OCI-LY1 (cell line): Measurements from ENCODE around the gene TAF4.

Experiments
- H2AFZ ChIP-seq: fragments of 200-600 bp; sonication (generic), shearing (Covaris generic); 2 replicates; pipeline ENCODE4 v1.6.0; 2014; ENCODE audit warnings: antibody characterized with exemption, mild to moderate bottlenecking, low read length
- H3F3A ChIP-seq: fragments of 200-600 bp; sonication (generic), shearing (Covaris generic); 2 replicates; pipeline ENCODE4 v1.6.0; 2014; ENCODE audit warnings: mild to moderate bottlenecking, antibody characterized with exemption, low read length, moderate library complexity; ENCODE audit not compliant: insufficient read depth
- H3K27ac ChIP-seq: fragments of 200-600 bp; sonication (generic); 2 replicates; pipeline ENCODE4 v1.5.1; 2014; ENCODE audit warnings: low read length, mixed run types, mild to moderate bottlenecking, low read depth; ENCODE audit not compliant: poor library complexity, severe bottlenecking
- H3K27me3 ChIP-seq: fragments of 200-600 bp; sonication (generic); 2 replicates; pipeline ENCODE4 v1.6.0; 2014; ENCODE audit warnings: antibody characterized with exemption, mild to moderate bottlenecking, low read length, moderate library complexity; ENCODE audit not compliant: insufficient read depth
- H3K36me3 ChIP-seq: fragments of 200-600 bp; sonication (generic); 2 replicates; pipeline ENCODE4 v1.6.1; 2014; ENCODE audit warnings: mild to moderate bottlenecking, antibody characterized with exemption, low read length, moderate library complexity, mixed read lengths; ENCODE audit not compliant: insufficient read depth
- H3K4me1 ChIP-seq: fragments of 200-600 bp; sonication (generic); 2 replicates; pipeline ENCODE4 v1.5.1; 2014; ENCODE audit warnings: mild to moderate bottlenecking, low read length, moderate library complexity; ENCODE audit not compliant: insufficient read depth, severe bottlenecking
- H3K4me2 ChIP-seq: fragments of 200-600 bp; sonication (generic), shearing (Covaris generic); 2 replicates; pipeline ENCODE4 v1.6.1; 2014; ENCODE audit warnings: low read length
- H3K4me3 ChIP-seq: fragments of 200-600 bp; sonication (generic); 2 replicates; pipeline ENCODE4 v1.5.1; 2014; ENCODE audit warnings: low read length, low read depth, mild to moderate bottlenecking, mixed read lengths; ENCODE audit not compliant: poor library complexity, severe bottlenecking
- H3K79me2 ChIP-seq: fragments of 200-600 bp; shearing (Covaris generic); 2 replicates; pipeline ENCODE4 v1.6.1; 2016; ENCODE audit warnings: mixed run types, low read length, mixed read lengths; ENCODE audit not compliant: insufficient read depth
- H3K9ac ChIP-seq: fragments of 200-600 bp; sonication (generic), shearing (Covaris generic); 2 replicates; pipeline ENCODE4 v1.6.1; 2014; ENCODE audit warnings: mild to moderate bottlenecking, low read length, mixed read lengths
- H3K9me2 ChIP-seq: fragments of 200-600 bp; sonication (generic), shearing (Covaris generic); 2 replicates; pipeline ENCODE4 v1.6.1; 2014; ENCODE audit warnings: low read depth, mild to moderate bottlenecking, low read length, mixed read lengths
- H3K9me3 ChIP-seq: fragments of 200-600 bp; shearing (Covaris generic); 2 replicates; pipeline ENCODE4 v1.6.1; 2014; ENCODE audit warnings: low read length, mixed read lengths
- H4K20me1 ChIP-seq: fragments of 200-600 bp; sonication (generic), shearing (Covaris generic); 2 replicates; pipeline ENCODE4 v1.6.0; 2016; ENCODE audit warnings: mild to moderate bottlenecking, low read length; ENCODE audit not compliant: insufficient read depth
- EZH2 ChIP-seq: fragments of 200-600 bp; sonication (generic), shearing (Covaris generic); IDR thresholded peaks from 2 replicates; pipeline ENCODE4 v1.8.0; 2017; ENCODE audit warnings: borderline replicate concordance, mixed run types, mild to moderate bottlenecking, antibody characterized with exemption, low read length, moderate library complexity, mixed read lengths
- TF ChIP-seq, protein P1 (sequence below): fragments of 200-600 bp; sonication (generic), shearing (Covaris generic); IDR thresholded peaks from 2 replicates; pipeline ENCODE4 v1.5.1; 2017; ENCODE audit warnings: mild to moderate bottlenecking, antibody characterized with exemption, low read length, moderate library complexity, mixed read lengths

TAF4 gene

GRCh38 chr20:62063315-62063980, 2.2 kb downstream of the TAF4 start:
- 0 out of 2 replicates have a peak, but pooled peaks cover 8% of the 10 kb centered on the region for H3K27me3 ChIP-seq
- no peaks in the 10 kb centered on the region for H4K20me1 ChIP-seq
- H3K9me2 ChIP-seq: no peaks in the 10 kb centered on the region
- H2AFZ ChIP-seq: no peak overlapping the region
- H3K9me3 ChIP-seq: no peaks in the 10 kb centered on the region
- H3K4me1 ChIP-seq: peaks cover 61% of the 10 kb centered on the region
- peak overlapping the region; percentile 49 for H3K4me3 ChIP-seq
- no peak for TF ChIP-seq EZH2
- TF ChIP-seq, protein P1, sequence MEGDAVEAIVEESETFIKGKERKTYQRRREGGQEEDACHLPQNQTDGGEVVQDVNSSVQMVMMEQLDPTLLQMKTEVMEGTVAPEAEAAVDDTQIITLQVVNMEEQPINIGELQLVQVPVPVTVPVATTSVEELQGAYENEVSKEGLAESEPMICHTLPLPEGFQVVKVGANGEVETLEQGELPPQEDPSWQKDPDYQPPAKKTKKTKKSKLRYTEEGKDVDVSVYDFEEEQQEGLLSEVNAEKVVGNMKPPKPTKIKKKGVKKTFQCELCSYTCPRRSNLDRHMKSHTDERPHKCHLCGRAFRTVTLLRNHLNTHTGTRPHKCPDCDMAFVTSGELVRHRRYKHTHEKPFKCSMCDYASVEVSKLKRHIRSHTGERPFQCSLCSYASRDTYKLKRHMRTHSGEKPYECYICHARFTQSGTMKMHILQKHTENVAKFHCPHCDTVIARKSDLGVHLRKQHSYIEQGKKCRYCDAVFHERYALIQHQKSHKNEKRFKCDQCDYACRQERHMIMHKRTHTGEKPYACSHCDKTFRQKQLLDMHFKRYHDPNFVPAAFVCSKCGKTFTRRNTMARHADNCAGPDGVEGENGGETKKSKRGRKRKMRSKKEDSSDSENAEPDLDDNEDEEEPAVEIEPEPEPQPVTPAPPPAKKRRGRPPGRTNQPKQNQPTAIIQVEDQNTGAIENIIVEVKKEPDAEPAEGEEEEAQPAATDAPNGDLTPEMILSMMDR: no peak
- H3F3A ChIP-seq: no peaks in the 10 kb centered on the region
- H3K79me2 ChIP-seq: peaks cover 39% of the 10 kb centered on the region
- peaks cover 19% of the 10 kb centered on the region for H3K36me3 ChIP-seq
- peak overlapping the region; percentile 21; the same call in 1 of the 2 replicates for H3K9ac ChIP-seq
- no peak overlapping the region for H3K27ac ChIP-seq
- peak overlapping the region; percentile 56 for H3K4me2 ChIP-seq

DNA sequence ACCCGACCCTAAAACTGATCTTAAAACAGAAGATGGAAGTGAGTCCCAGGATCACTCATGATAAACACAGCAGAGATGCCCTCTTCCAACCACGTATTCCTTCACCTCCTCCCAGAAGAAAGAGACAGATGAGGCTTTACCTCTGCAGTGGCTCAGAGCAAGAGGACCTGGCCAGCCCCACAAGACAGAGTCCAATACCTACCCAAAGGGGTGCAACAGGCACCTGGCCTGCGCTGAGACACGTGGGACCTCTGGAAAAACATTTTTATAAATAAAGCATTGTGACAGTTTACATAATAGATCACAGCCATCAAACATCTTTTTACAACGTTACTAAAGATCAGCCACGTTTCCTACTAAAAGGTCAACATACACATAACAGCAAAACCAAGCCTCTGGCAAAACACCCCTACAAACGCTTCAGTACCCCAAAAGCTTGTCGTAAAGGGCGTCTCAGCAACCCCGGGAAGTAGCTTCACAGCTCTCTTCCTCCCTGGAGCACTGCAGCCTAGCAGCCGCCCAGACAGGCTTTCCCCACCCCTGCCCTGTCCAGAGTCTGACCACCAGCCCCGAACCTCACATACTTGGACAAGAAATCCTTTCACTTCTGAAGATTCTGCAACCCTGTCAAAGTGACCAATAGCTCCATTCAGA, 2.9 kb downstream of the TAF4 start:
- Histone ChIP-seq H3K9ac (peak overlapping the region; percentile 21; the same call in 1 of the 2 replicates), H3K9me2 (no peaks in the 10 kb centered on the region), H3F3A (no peaks in the 10 kb centered on the region), H2AFZ (no peak overlapping the region), H3K27ac (no peak overlapping the region), H3K4me1 (peaks cover 56% of the 10 kb centered on the region), H4K20me1 (no peaks in the 10 kb centered on the region), H3K9me3 (no peaks in the 10 kb centered on the region), H3K4me3 (peak overlapping the region; percentile 49), H3K79me2 (peaks cover 39% of the 10 kb centered on the region), H3K4me2 (peak overlapping the region; percentile 56), H3K36me3 (peaks cover 19% of the 10 kb centered on the region), H3K27me3 (0 out of 2 replicates have a peak, but pooled peaks cover 8% of the 10 kb centered on the region)
- no peak for TF ChIP-seq EZH2
- TF ChIP-seq, protein P1: no peak

DNA sequence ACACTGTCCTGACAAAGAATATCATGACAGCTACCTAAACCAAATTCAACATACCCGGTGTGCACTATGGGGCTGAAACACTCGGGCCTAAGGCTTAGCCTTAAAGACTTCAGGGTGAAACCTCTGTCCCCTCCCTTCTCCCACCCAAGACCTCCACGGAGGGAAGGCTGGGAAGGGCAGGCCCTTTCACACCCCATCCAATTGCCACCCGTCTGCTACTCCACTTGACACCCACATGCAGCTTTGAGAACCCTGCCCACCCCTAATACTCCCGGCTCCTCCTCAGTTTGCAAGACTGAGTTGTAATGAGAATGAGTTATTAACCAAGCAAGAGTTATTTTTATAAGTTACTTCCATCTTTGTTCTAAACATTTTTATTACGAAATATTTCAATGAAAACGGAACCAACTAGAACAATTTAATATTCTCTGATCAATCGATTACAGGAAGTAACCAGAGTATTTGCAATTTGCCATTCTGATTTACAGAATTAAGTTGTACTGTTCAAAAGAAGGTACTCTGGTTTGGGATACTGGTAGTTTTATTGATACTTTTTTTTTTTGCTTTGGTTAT, 3.7 kb downstream of the TAF4 start:
- Histone ChIP-seq H3K36me3 (peaks cover 19% of the 10 kb centered on the region), H3K4me1 (peaks cover 48% of the 10 kb centered on the region), H3F3A (no peaks in the 10 kb centered on the region), H3K4me3 (no peak overlapping the region), H3K9ac (no peak overlapping the region), H3K4me2 (peak overlapping the region; percentile 56; the same call in 1 of the 2 replicates), H3K27me3 (no peaks in the 10 kb centered on the region), H3K27ac (no peak overlapping the region), H3K79me2 (peaks cover 44% of the 10 kb centered on the region), H2AFZ (no peak overlapping the region), H3K9me3 (no peaks in the 10 kb centered on the region), H3K9me2 (no peaks in the 10 kb centered on the region), H4K20me1 (no peaks in the 10 kb centered on the region)
- no peak for TF ChIP-seq EZH2
- TF ChIP-seq, protein P1: no peak
